ENCODE results near the gene C4orf50.

The C4orf50 gene

GRCh38 chr4:5890063-5890727, 128.0 kb downstream of the C4orf50 start:
- peak; percentile 91 for DNase-seq (ENCODE audit: low read depth, low spot score)

GRCh38 chr4:5889002-5889696, 129.1 kb downstream of the C4orf50 start:
- DNase-seq (ENCODE audit: low read depth, low spot score): no peak

- DNase-seq (ENCODE audit: low read depth, low spot score): no peak
Observed at GRCh38 chr4:5888222-5889001, 129.8 kb downstream of the C4orf50 start.

GRCh38 chr4:5887361-5888221, 130.6 kb downstream of the C4orf50 start:
- no peak for DNase-seq (ENCODE audit: low read depth, low spot score)

- DNase-seq (ENCODE audit: low read depth, low spot score): no peak
Observed at GRCh38 chr4:5887011-5887360, 131.2 kb downstream of the C4orf50 start.

GRCh38 chr4:5885733-5886132, 132.5 kb downstream of the C4orf50 start:
- DNase-seq (ENCODE audit: low read depth, low spot score): no peak

- DNase-seq (ENCODE audit: low read depth, low spot score): no peak
Observed at GRCh38 chr4:5884796-5885195, 133.4 kb downstream of the C4orf50 start.

- no peak for DNase-seq (ENCODE audit: low read depth, low spot score)
Observed at GRCh38 chr4:5883916-5884315, 134.3 kb downstream of the C4orf50 start.

- DNase-seq (ENCODE audit: low read depth, low spot score): no peak
Observed at GRCh38 chr4:5882947-5883346, 135.3 kb downstream of the C4orf50 start.

GRCh38 chr4:5881340-5881739, 136.9 kb downstream of the C4orf50 start:
- no peak for DNase-seq (ENCODE audit: low read depth, low spot score)

GRCh38 chr4:5878359-5878758, 139.9 kb downstream of the C4orf50 start:
- no peak for DNase-seq (ENCODE audit: low read depth, low spot score)

- no peak for DNase-seq (ENCODE audit: low read depth, low spot score)
Observed at GRCh38 chr4:5877392-5877791, 140.8 kb downstream of the C4orf50 start.

- DNase-seq (ENCODE audit: low read depth, low spot score): peak; percentile 68
Observed at GRCh38 chr4:5874811-5875449, 143.3 kb downstream of the C4orf50 start.

GRCh38 chr4:5870701-5871100, 147.5 kb downstream of the C4orf50 start:
- DNase-seq (ENCODE audit: low read depth, low spot score): no peak

GRCh38 chr4:5869966-5870619, 148.1 kb downstream of the C4orf50 start:
- no peak for DNase-seq (ENCODE audit: low read depth, low spot score)

GRCh38 chr4:5867866-5868265, 150.4 kb downstream of the C4orf50 start:
- no peak for DNase-seq (ENCODE audit: low read depth, low spot score)

GRCh38 chr4:5866841-5867813, 151.1 kb downstream of the C4orf50 start:
- DNase-seq (ENCODE audit: low read depth, low spot score): no peak

GRCh38 chr4:5865896-5866599, 152.2 kb downstream of the C4orf50 start:
- no peak for DNase-seq (ENCODE audit: low read depth, low spot score)
